Measurements from ENCODE around the gene ZMYM5.
"Not testable (repeated sequence)": the region's sequence is repeated elsewhere in the genome, so short reads cannot be mapped to it uniquely, and the experiment has no call there.

DNA sequence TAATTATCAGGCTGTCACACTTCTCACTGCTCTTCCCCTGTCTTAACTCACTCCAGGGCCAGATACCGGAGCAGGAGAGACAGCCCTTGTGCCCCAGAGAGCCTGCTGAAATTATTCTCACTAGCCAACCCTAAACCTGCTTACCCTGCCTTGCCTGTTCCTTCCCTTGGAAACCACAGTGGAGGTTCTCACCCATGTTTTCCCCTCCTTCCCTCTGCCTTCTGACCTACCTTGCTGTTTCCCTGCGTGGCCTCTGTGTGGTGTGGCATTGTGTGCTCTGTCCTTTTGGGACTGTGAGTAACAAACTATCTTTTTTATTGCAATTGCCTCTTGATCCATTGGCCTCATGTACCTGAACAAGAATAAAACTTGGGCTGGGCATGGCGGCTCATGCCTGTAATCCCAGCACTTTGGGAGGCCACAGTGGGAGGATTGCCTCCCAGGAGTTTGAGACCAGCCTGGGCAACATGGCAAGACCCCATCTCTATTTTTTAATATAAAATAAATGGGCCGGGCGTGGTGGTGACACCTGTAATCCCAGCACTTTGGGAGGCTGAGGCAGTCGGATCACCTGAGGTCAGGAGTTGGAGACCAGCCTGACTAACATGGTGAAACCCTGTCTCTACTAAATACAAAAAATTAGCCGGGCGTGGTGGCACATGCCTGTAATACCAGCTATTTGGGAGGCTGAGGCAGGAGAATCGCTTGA, 42.2 kb upstream of the ZMYM5 start:
- TF ChIP-seq, protein P1, sequence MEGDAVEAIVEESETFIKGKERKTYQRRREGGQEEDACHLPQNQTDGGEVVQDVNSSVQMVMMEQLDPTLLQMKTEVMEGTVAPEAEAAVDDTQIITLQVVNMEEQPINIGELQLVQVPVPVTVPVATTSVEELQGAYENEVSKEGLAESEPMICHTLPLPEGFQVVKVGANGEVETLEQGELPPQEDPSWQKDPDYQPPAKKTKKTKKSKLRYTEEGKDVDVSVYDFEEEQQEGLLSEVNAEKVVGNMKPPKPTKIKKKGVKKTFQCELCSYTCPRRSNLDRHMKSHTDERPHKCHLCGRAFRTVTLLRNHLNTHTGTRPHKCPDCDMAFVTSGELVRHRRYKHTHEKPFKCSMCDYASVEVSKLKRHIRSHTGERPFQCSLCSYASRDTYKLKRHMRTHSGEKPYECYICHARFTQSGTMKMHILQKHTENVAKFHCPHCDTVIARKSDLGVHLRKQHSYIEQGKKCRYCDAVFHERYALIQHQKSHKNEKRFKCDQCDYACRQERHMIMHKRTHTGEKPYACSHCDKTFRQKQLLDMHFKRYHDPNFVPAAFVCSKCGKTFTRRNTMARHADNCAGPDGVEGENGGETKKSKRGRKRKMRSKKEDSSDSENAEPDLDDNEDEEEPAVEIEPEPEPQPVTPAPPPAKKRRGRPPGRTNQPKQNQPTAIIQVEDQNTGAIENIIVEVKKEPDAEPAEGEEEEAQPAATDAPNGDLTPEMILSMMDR (IDR thresholded peaks at IDR 0.05): not testable (repeated sequence)
- not testable (repeated sequence) for TF ChIP-seq POLR2A (IDR thresholded peaks at IDR 0.05)

Measured in thyroid gland (tissue), 4 donors.